HL-60 (cell line): Measurements from ENCODE around the gene CLPTM1.

Experiments used
- DNase-seq, 2 experiments: peaks; one replicate each; pipeline ENCODE4 v3.0.0-alpha.2; 2010 to 2020; ENCODE audit warnings: low read depth in 1 of 2, low spot score in 1 of 2
- H3K27ac ChIP-seq: fragments of 250-450 bp; sonication (Bioruptor Pico); replicated peaks from 2 replicates; pipeline ENCODE4 v1.5.1; 2020; ENCODE audit warnings: mild to moderate bottlenecking, moderate library complexity
- H3K27me3 ChIP-seq: fragments of 250-450 bp; sonication (Bioruptor Pico); 2 replicates; pipeline ENCODE4 v1.5.1; 2021; ENCODE audit warnings: mild to moderate bottlenecking, moderate library complexity; ENCODE audit not compliant: insufficient read depth, poor library complexity, severe bottlenecking
- H3K4me3 ChIP-seq: replicated peaks from 2 replicates; pipeline ENCODE4 v1.5.1; 2011; ENCODE audit warnings: mild to moderate bottlenecking, control low read depth, low read length; ENCODE audit not compliant: insufficient read depth
- CTCF ChIP-seq: IDR thresholded peaks from one replicate; pipeline ENCODE4 v1.5.1; 2011; ENCODE audit warnings: low read length, control low read depth, inconsistent platforms; ENCODE audit not compliant: insufficient read depth
- GABPA ChIP-seq: IDR thresholded peaks from 2 replicates; pipeline ENCODE4 v1.6.1; 2012; ENCODE audit warnings: low read depth
- POLR2AphosphoS5 ChIP-seq: IDR thresholded peaks from 2 replicates; pipeline ENCODE4 v1.6.1; 2012; ENCODE audit warnings: low read depth
- REST ChIP-seq: IDR thresholded peaks from 2 replicates; pipeline ENCODE4 v1.6.1; 2012; ENCODE audit warnings: low read depth; ENCODE audit not compliant: insufficient replicate concordance
- SPI1 ChIP-seq: IDR thresholded peaks from 2 replicates; pipeline ENCODE4 v1.6.1; 2012; ENCODE audit warnings: low read depth, mild to moderate bottlenecking, borderline replicate concordance

The CLPTM1 gene

GRCh38 chr19:44992336-44993163 is 37.4 kb downstream of the CLPTM1 start:
- TF ChIP-seq CTCF (no peak), POLR2AphosphoS5 (no peak), GABPA (no peak), SPI1 (no peak), REST (no peak)
- Histone ChIP-seq H3K4me3 (no peak overlapping the region), H3K27me3 (no peaks in the 10 kb centered on the region), H3K27ac (no peak overlapping the region)
- no peak for DNase-seq

DNA sequence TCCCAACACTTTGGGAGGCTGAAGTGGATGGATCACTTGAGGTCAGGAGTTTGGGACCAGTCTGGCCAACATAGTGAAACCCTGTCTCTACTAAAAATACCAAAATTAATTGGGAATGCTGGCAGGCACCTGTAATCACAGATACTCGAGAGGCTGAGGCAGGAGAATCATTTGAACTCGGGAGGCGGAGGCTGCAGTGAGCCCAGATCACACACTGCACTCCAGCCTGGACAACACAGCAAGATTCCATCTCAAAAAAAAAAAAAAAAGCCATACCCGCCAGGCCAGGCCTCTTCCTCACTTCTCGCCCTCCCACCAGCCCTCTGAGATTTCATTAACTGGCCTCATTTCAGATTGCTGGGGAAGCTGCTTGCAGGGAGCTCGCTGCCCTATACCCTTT is 38.3 kb downstream of the CLPTM1 start:
- Histone ChIP-seq H3K27me3 (no peaks in the 10 kb centered on the region), H3K4me3 (no peak overlapping the region), H3K27ac (no peak overlapping the region)
- DNase-seq = no peak
- TF ChIP-seq REST = no peak
- TF ChIP-seq POLR2AphosphoS5 = no peak
- no peak for TF ChIP-seq SPI1
- TF ChIP-seq CTCF = no peak
- TF ChIP-seq GABPA = no peak

GRCh38 chr19:44993926-44994537 is 38.9 kb downstream of the CLPTM1 start:
- no peak overlapping the region for H3K4me3 ChIP-seq
- TF ChIP-seq REST (no peak), SPI1 (no peak), POLR2AphosphoS5 (no peak), GABPA (no peak), CTCF (no peak)
- H3K27ac ChIP-seq = no peak overlapping the region
- H3K27me3 ChIP-seq = no peaks in the 10 kb centered on the region
- DNase-seq = no peak
